GM10248 (cell line): ENCODE results near the gene DNLZ.

Source experiments
- CTCF ChIA-PET: fragments of 300-600 bp; sonication (Branson Sonifier 250); formaldehyde crosslinking; extraction: SDS; loops from one replicate; lab custom pipeline; 2021; ENCODE audit warnings: antibody characterized with exemption; lab: Yijun Ruan, JAX
- POLR2A ChIA-PET: fragments of 350-650 bp; sonication (Branson Sonifier 250); formaldehyde crosslinking; extraction: SDS; loops from one replicate; lab custom pipeline; 2020; ENCODE audit warnings: antibody characterized with exemption; lab: Yijun Ruan, JAX
- DNase-seq: peaks from one replicate; pipeline ENCODE4 v3.0.0; 2012; ENCODE audit errors: extremely low spot score
- TF ChIP-seq, protein P1 (sequence below): IDR thresholded peaks from 2 replicates; pipeline ENCODE4 v1.5.1; 2012; ENCODE audit warnings: mild to moderate bottlenecking, low read depth; ENCODE audit errors: extremely low read depth, missing control alignments, control extremely low read depth

Gene DNLZ

DNA sequence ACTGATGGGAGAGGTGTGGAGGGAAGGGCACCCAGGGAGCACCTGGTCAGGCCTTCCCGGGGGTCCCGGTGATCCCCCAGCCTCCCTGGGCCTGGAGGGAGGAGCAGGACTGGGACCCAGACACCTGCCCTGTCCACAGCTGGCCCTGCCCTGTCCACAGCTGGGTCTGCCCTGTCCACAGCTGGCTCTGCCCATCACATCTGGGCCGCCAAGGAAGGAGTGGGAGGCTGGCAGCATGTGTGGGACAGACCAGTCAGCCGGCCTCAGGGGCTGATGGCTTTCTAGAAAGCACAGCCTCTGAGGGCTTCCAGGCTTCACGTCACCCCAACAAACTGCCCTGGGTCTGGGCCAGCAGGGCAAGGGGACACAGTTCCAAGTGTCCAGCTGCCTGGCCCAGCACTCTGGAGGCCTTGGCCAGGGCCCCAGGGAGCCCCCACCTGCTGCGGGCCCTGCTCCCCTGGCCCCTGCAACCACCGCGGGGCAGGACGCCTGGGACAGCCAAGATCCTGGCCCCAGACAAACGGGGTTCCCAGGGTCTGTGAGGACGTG lies 12.2 kb downstream of the DNLZ start:
- ChIA-PET POLR2A (no interaction called here), CTCF (no interaction called here)
- DNase-seq = no peak
- TF ChIP-seq, protein P1, sequence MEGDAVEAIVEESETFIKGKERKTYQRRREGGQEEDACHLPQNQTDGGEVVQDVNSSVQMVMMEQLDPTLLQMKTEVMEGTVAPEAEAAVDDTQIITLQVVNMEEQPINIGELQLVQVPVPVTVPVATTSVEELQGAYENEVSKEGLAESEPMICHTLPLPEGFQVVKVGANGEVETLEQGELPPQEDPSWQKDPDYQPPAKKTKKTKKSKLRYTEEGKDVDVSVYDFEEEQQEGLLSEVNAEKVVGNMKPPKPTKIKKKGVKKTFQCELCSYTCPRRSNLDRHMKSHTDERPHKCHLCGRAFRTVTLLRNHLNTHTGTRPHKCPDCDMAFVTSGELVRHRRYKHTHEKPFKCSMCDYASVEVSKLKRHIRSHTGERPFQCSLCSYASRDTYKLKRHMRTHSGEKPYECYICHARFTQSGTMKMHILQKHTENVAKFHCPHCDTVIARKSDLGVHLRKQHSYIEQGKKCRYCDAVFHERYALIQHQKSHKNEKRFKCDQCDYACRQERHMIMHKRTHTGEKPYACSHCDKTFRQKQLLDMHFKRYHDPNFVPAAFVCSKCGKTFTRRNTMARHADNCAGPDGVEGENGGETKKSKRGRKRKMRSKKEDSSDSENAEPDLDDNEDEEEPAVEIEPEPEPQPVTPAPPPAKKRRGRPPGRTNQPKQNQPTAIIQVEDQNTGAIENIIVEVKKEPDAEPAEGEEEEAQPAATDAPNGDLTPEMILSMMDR = no peak

DNA sequence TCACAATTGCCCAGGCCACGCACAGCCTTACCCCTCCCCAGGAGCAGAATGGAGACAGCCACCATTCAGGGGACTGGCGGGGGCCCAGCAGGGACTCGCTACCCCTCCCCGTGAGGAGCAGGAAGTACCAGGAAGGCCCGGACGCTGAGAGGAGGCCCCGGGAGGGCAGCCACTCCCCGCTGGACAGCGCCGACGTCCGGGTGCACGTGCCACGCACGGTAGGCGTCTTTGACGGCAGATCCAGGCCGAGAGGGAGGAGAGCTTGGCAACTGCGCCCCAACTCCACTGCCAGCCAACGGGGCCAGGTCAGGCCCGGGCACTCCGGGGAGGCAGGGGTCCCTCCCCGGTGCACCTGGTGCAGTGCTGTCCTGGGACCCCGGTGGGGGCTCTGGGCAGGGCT lies 14.0 kb downstream of the DNLZ start:
- TF ChIP-seq, protein P1 = no peak
- no peak for DNase-seq
- ChIA-PET POLR2A (no interaction called here), CTCF (no interaction called here)

DNA sequence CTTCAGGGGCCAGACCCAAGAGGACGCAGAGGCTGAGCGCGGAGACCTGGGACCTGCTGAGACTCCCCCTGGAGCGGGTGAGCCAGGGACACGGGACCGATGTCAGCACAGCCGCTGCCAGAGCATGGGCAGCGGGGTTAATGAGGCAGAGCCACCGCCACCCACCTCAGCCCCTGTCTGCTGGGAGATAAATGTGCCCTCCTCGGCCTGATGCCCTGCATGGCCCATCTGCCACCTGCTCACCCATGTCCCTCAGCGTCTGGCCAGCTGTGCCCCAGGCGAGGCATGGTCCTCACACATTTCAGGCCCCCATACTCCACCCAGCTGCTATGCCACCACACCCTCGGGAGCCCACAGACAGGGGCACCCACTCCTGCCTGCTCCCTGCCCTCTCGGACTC lies 14.9 kb downstream of the DNLZ start:
- DNase-seq = no peak
- CTCF ChIA-PET = no interaction called here

DNA sequence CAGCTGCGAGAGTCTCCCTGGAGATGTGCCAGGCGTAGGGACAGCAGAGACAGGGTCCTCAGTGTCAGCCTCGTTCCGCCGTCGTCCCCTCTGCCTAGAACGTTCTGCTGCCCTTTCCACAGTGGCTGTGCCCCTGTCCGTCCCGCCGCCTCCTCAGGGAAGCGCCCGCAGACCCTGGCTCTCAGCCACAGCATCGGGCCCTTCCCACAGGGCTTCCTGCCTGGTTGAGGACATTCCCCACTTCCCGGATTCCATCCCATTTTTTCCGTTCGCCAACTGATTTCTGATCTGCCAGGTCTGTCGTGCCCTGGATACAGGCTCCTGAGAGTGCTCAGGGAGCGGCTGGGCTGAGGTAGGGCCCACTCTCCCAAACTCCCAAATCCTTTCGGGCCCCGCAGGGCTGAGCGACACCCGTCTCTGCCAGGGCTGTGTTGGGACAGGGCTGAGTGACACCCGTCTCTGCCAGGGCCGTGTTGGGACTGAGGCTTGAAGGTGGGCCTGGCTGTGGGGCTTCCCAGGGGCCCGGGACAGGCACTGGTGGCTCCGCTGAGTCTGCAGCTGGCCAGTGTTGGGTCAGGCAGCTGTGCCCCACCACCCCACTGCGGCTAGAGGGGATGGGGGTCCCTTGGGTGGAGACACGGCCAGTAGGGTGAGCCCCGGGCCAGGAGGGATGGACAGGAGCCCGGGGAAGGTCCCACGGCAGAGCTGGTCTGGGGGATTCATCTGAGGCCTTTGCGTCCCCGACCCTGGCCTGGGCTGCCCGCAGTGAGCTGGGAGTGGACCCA lies 15.9 kb downstream of the DNLZ start:
- DNase-seq = no peak
- ChIA-PET POLR2A (no interaction called here), CTCF (interaction anchor here (2.7 kb wide), 1 partner anchor 15 kb away, joined by 14 read pairs; the partner anchor contains the start of gene DNLZ)

More for the DNA sequence above, 14.9 kb downstream of the DNLZ start:
- TF ChIP-seq, protein P1 = no peak
- POLR2A ChIA-PET = no interaction called here

DNA sequence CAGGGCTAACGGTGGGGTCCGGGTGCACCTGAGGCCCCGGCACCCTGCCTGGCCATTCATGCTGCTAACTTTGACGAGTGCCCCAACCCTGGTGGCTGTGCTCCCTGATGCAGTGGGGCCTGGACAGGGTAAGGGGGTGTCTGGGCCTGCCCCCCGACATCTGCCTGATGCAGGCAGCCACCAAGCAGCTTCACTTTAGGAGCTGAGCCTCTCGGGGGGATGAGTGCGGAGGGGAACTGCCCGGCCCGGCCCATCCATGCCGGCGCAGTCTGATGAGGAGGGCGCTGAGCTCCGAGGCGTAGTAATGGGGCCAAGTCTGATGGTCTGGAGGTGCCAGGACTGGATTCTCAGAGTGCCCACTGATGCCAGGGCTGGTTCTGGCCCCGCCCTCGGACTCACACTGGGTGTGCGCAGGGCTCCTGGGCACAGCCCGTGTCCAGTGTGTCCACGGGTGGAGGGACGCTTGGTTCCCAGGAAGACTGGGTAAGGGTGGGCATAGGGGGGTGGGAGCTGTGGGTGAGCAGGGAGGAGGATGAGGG lies 16.5 kb downstream of the DNLZ start:
- no peak for DNase-seq
- ChIA-PET CTCF (interaction anchor here (2.7 kb wide), 1 partner anchor 16 kb away, joined by 14 read pairs; the partner anchor contains the start of gene DNLZ), POLR2A (no interaction called here)
- TF ChIP-seq, protein P1 = no peak

More for the DNA sequence above, 15.9 kb downstream of the DNLZ start:
- TF ChIP-seq, protein P1 = no peak

DNA sequence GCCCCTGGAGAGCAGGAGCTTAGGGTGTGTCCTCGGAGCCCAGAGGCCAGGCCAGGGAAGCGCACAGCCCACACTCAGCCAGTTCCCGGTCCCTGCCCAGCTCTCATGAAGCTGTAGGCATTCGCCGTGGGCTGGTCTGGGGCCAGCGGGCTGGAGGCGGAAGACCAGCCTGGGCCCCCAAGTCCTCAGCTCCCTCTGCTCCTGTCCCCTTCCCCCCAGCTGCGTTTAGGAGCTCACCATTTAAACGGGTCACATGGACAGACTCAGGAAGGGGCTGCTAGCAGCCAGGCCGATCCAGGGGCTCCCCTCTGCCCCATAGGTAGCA lies 17.4 kb downstream of the DNLZ start:
- CTCF ChIA-PET = interaction anchor here (2.7 kb wide), 1 partner anchor 17 kb away, joined by 14 read pairs; the partner anchor contains the start of gene DNLZ
- no peak for DNase-seq
- TF ChIP-seq, protein P1 = no peak
- POLR2A ChIA-PET = no interaction called here
